ENCODE data around the gene DGKG. TPM values are rescaled to one million over a fixed set of nuclear protein-coding genes. Genes with fewer than 3 reads are reported as not detected.
A peak's percentile ranks its signal among the peaks of the same experiment; 100 is the strongest.

Gene DGKG
- polyA plus RNA-seq, 1 of the 3 experiments (the other 2 are of a cell fraction) = 0.12 TPM

DNA sequence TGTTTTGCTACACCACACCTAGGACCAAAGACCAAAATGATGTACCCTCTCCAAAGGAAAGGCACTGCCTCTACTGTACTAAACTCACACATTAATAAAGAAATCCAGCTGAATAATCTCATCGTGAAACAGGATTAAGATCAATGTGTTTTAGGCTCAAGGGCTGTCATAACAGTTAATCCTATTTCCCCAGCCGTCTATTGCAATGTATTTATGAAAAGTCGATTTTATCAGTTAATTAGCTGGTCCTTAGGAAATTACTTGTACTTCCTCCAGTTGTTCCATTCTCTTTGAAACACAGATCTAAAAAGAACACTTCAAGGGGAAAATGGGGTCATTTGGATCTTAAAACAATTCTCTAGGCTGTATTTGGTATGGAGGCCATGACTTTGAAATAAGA lies 261.6 kb downstream of the DGKG start:
- ChIA-PET POLR2A (no interaction called here), CTCF (interaction anchor here (1.2 kb wide), 1 partner anchor 440 kb away, joined by 5 read pairs; no protein-coding TSS in a partner anchor)
- Histone ChIP-seq H3K27ac (ENCODE audit: low read depth in 2 of 2, low read length in 1 of 2) (peak overlapping the region in 1 of 2 experiments; percentile 98; a peak in 1 of 4 replicates), H3K27me3 (ENCODE audit: insufficient read depth) (no peaks in the 10 kb centered on the region), H2AFZ (ENCODE audit: low read depth) (no peak overlapping the region), H3K4me1 (ENCODE audit: control insufficient read depth in 1 of 2, insufficient read depth in 2 of 2, low read depth in 1 of 2, low read length in 1 of 2) (peaks cover 40 to 49% of the 10 kb centered on the region in 2 experiments), H3K9me3 (no peaks in the 10 kb centered on the region), H3K4me2 (no peak overlapping the region), H3K79me2 (ENCODE audit: insufficient read depth) (peaks cover 27% of the 10 kb centered on the region), H3K36me3 (replicated peaks in 1 of 2; ENCODE audit: control insufficient read depth in 1 of 2, insufficient read depth in 2 of 2, low read length in 1 of 2) (peaks cover 26 to 28% of the 10 kb centered on the region in 2 experiments), H3K4me3 (ENCODE audit: low read depth in 2 of 2, low read length in 1 of 2) (no peak overlapping the region), H3F3A (replicated peaks; ENCODE audit: insufficient read depth) (peaks cover 32% of the 10 kb centered on the region), H4K20me1 (ENCODE audit: insufficient read depth) (no peaks in the 10 kb centered on the region), H3K9me2 (no peaks in the 10 kb centered on the region), H3K9ac (no peak overlapping the region)
- TF ChIP-seq CTCF (IDR thresholded peaks at IDR 0.05) = no peak
- TF ChIP-seq FOSL2 (IDR thresholded peaks at IDR 0.05; ENCODE audit: borderline replicate concordance, low read depth) = no peak
- TF ChIP-seq, protein P1, sequence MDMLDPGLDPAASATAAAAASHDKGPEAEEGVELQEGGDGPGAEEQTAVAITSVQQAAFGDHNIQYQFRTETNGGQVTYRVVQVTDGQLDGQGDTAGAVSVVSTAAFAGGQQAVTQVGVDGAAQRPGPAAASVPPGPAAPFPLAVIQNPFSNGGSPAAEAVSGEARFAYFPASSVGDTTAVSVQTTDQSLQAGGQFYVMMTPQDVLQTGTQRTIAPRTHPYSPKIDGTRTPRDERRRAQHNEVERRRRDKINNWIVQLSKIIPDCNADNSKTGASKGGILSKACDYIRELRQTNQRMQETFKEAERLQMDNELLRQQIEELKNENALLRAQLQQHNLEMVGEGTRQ (IDR thresholded peaks at IDR 0.05; ENCODE audit: borderline replicate concordance, low read depth, low read length) = no peak
- no peak for TF ChIP-seq JUND (IDR thresholded peaks at IDR 0.05)
- TF ChIP-seq RAD21 (IDR thresholded peaks at IDR 0.05; ENCODE audit: low read length) = no peak
- no peak for TF ChIP-seq FOXM1 (IDR thresholded peaks at IDR 0.05; ENCODE audit: low read depth)
- TF ChIP-seq MXI1 (IDR thresholded peaks at IDR 0.05; ENCODE audit: low read depth, low read length) = no peak
- TF ChIP-seq NRF1 (IDR thresholded peaks at IDR 0.05; ENCODE audit: low read depth, low read length) = no peak
- no peak for TF ChIP-seq RFX5 (IDR thresholded peaks at IDR 0.05; ENCODE audit: low read length)
- no peak for TF ChIP-seq RXRA (IDR thresholded peaks at IDR 0.05; ENCODE audit: borderline replicate concordance, low read depth)
- TF ChIP-seq MAX (IDR thresholded peaks at IDR 0.05; ENCODE audit: low read depth) = no peak
- TF ChIP-seq, protein P2, sequence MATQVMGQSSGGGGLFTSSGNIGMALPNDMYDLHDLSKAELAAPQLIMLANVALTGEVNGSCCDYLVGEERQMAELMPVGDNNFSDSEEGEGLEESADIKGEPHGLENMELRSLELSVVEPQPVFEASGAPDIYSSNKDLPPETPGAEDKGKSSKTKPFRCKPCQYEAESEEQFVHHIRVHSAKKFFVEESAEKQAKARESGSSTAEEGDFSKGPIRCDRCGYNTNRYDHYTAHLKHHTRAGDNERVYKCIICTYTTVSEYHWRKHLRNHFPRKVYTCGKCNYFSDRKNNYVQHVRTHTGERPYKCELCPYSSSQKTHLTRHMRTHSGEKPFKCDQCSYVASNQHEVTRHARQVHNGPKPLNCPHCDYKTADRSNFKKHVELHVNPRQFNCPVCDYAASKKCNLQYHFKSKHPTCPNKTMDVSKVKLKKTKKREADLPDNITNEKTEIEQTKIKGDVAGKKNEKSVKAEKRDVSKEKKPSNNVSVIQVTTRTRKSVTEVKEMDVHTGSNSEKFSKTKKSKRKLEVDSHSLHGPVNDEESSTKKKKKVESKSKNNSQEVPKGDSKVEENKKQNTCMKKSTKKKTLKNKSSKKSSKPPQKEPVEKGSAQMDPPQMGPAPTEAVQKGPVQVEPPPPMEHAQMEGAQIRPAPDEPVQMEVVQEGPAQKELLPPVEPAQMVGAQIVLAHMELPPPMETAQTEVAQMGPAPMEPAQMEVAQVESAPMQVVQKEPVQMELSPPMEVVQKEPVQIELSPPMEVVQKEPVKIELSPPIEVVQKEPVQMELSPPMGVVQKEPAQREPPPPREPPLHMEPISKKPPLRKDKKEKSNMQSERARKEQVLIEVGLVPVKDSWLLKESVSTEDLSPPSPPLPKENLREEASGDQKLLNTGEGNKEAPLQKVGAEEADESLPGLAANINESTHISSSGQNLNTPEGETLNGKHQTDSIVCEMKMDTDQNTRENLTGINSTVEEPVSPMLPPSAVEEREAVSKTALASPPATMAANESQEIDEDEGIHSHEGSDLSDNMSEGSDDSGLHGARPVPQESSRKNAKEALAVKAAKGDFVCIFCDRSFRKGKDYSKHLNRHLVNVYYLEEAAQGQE (IDR thresholded peaks at IDR 0.05; ENCODE audit: low read depth, low read length) = no peak
- TF ChIP-seq GATA2 (CRISPR knock-in tag; IDR thresholded peaks at IDR 0.05) = no peak
- TF ChIP-seq SMC3 (IDR thresholded peaks at IDR 0.05; ENCODE audit: low read depth, low read length) = no peak
- TF ChIP-seq SIN3A (IDR thresholded peaks at IDR 0.05; ENCODE audit: borderline replicate concordance, low read depth, low read length) = no peak
- no peak for TF ChIP-seq TEAD4 (IDR thresholded peaks at IDR 0.05; ENCODE audit: borderline replicate concordance, insufficient read depth)
- DNase-seq = no peak
- 47% methylated on average over 3 of the region's 3 CpGs for WGBS (ENCODE audit: low lambda C conversion rate)
